ENCODE data around the gene ABCA10.
A peak's percentile ranks its signal among the peaks of the same experiment; 100 is the strongest.

ABCA10 gene

GRCh38 chr17:69236464-69236863, 7.8 kb upstream of the ABCA10 start:
- DNase-seq (ENCODE audit: low spot score in 2 of 2): no peak
- no peak for ATAC-seq
- Mint-ChIP-seq H3K36me3 (no peaks in the 10 kb centered on the region), H3K27ac (no peak overlapping the region), H3K4me1 (no peaks in the 10 kb centered on the region), H3K9me3 (peaks cover 13% of the 10 kb centered on the region), H3K4me3 (no peak overlapping the region)

- Mint-ChIP-seq H3K36me3 (no peaks in the 10 kb centered on the region), H3K4me1 (no peaks in the 10 kb centered on the region), H3K9me3 (peaks cover 23% of the 10 kb centered on the region), H3K27ac (no peak overlapping the region), H3K4me3 (no peak overlapping the region)
- ATAC-seq (peak; percentile 71), DNase-seq (ENCODE audit: low spot score in 2 of 2) (peak; percentile 22 to 73)
Observed at GRCh38 chr17:69235338-69236058, 6.9 kb upstream of the ABCA10 start.

- no peak overlapping the region for H3K27ac Mint-ChIP-seq
Observed at GRCh38 chr17:69232650-69233049, 4.0 kb upstream of the ABCA10 start.

GRCh38 chr17:69231521-69231920, 2.9 kb upstream of the ABCA10 start:
- Mint-ChIP-seq H3K4me3 (no peak overlapping the region), H3K4me1 (no peaks in the 10 kb centered on the region), H3K9me3 (peaks cover 23% of the 10 kb centered on the region), H3K27ac (no peak overlapping the region), H3K36me3 (no peaks in the 10 kb centered on the region)
- DNase-seq (ENCODE audit: low spot score in 2 of 2) (no peak), ATAC-seq (no peak)

More at GRCh38 chr17:69232650-69233049, 4.0 kb upstream of the ABCA10 start:
- no peak for DNase-seq (ENCODE audit: low spot score in 2 of 2)
- no peak for ATAC-seq
- no peaks in the 10 kb centered on the region for H3K36me3 Mint-ChIP-seq
- H3K4me1 Mint-ChIP-seq: no peaks in the 10 kb centered on the region
- H3K4me3 Mint-ChIP-seq: no peak overlapping the region
- peaks cover 23% of the 10 kb centered on the region for H3K9me3 Mint-ChIP-seq

GRCh38 chr17:69230939-69231338, 2.3 kb upstream of the ABCA10 start:
- DNase-seq (ENCODE audit: low spot score in 2 of 2) (no peak), ATAC-seq (no peak)
- Mint-ChIP-seq H3K36me3 (no peaks in the 10 kb centered on the region), H3K9me3 (peaks cover 23% of the 10 kb centered on the region), H3K4me1 (no peaks in the 10 kb centered on the region), H3K4me3 (no peak overlapping the region), H3K27ac (no peak overlapping the region)

- H3K36me3 Mint-ChIP-seq: no peaks in the 10 kb centered on the region
- ATAC-seq (no peak), DNase-seq (ENCODE audit: low spot score in 2 of 2) (no peak)
- peaks cover 20% of the 10 kb centered on the region for H3K9me3 Mint-ChIP-seq
- no peak overlapping the region for H3K4me3 Mint-ChIP-seq
- no peak overlapping the region for H3K27ac Mint-ChIP-seq
- no peaks in the 10 kb centered on the region for H3K4me1 Mint-ChIP-seq
Observed at GRCh38 chr17:69228018-69228417, 606 bp downstream of the ABCA10 start.

- no peak for DNase-seq (ENCODE audit: low spot score in 2 of 2)
- no peak for ATAC-seq
- H3K4me3 Mint-ChIP-seq: no peak overlapping the region
Observed at GRCh38 chr17:69227541-69227940, 1.1 kb downstream of the ABCA10 start.

GRCh38 chr17:69223809-69224208, 4.8 kb downstream of the ABCA10 start:
- Mint-ChIP-seq H3K4me3 (no peak overlapping the region), H3K36me3 (no peaks in the 10 kb centered on the region), H3K9me3 (no peaks in the 10 kb centered on the region), H3K4me1 (no peaks in the 10 kb centered on the region), H3K27ac (no peak overlapping the region)
- DNase-seq (ENCODE audit: low spot score in 2 of 2): no peak
- ATAC-seq: no peak

More at GRCh38 chr17:69227541-69227940, 1.1 kb downstream of the ABCA10 start:
- no peak overlapping the region for H3K27ac Mint-ChIP-seq
- H3K36me3 Mint-ChIP-seq: no peaks in the 10 kb centered on the region
- no peaks in the 10 kb centered on the region for H3K4me1 Mint-ChIP-seq
- peaks cover 18% of the 10 kb centered on the region for H3K9me3 Mint-ChIP-seq

GRCh38 chr17:69222707-69223258, 5.8 kb downstream of the ABCA10 start:
- Mint-ChIP-seq H3K4me3 (no peak overlapping the region), H3K36me3 (no peaks in the 10 kb centered on the region), H3K9me3 (no peaks in the 10 kb centered on the region), H3K4me1 (no peaks in the 10 kb centered on the region), H3K27ac (no peak overlapping the region)
- ATAC-seq (no peak), DNase-seq (ENCODE audit: low spot score in 2 of 2) (no peak)

GRCh38 chr17:69220098-69220497, 8.5 kb downstream of the ABCA10 start:
- Mint-ChIP-seq H3K27ac (no peak overlapping the region), H3K4me1 (no peaks in the 10 kb centered on the region), H3K9me3 (no peaks in the 10 kb centered on the region), H3K4me3 (no peak overlapping the region), H3K36me3 (no peaks in the 10 kb centered on the region)
- DNase-seq (ENCODE audit: low spot score in 2 of 2): no peak
- no peak for ATAC-seq

- Mint-ChIP-seq H3K4me1 (no peaks in the 10 kb centered on the region), H3K27ac (no peak overlapping the region), H3K4me3 (no peak overlapping the region), H3K36me3 (no peaks in the 10 kb centered on the region), H3K9me3 (no peaks in the 10 kb centered on the region)
- DNase-seq (ENCODE audit: low spot score in 2 of 2) (no peak), ATAC-seq (no peak)
Observed at GRCh38 chr17:69218986-69219385, 9.6 kb downstream of the ABCA10 start.

GRCh38 chr17:69213059-69213813, 15.4 kb downstream of the ABCA10 start:
- Mint-ChIP-seq H3K4me1 (no peaks in the 10 kb centered on the region), H3K4me3 (no peak overlapping the region), H3K36me3 (no peaks in the 10 kb centered on the region), H3K27ac (no peak overlapping the region), H3K9me3 (no peaks in the 10 kb centered on the region)
- DNase-seq (ENCODE audit: low spot score in 2 of 2): no peak
- no peak for ATAC-seq

- no peaks in the 10 kb centered on the region for H3K9me3 Mint-ChIP-seq
- no peaks in the 10 kb centered on the region for H3K36me3 Mint-ChIP-seq
- no peaks in the 10 kb centered on the region for H3K4me1 Mint-ChIP-seq
- H3K4me3 Mint-ChIP-seq: no peak overlapping the region
- no peak overlapping the region for H3K27ac Mint-ChIP-seq
- DNase-seq (ENCODE audit: low spot score in 2 of 2): no peak
- ATAC-seq: no peak
Observed at GRCh38 chr17:69208640-69209039, 20.0 kb downstream of the ABCA10 start.

GRCh38 chr17:69207151-69207550, 21.5 kb downstream of the ABCA10 start:
- Mint-ChIP-seq H3K9me3 (no peaks in the 10 kb centered on the region), H3K27ac (no peak overlapping the region), H3K4me1 (no peaks in the 10 kb centered on the region), H3K36me3 (no peaks in the 10 kb centered on the region), H3K4me3 (no peak overlapping the region)
- DNase-seq (ENCODE audit: low spot score in 2 of 2) (no peak), ATAC-seq (no peak)

GRCh38 chr17:69198238-69198637, 30.4 kb downstream of the ABCA10 start:
- ATAC-seq: no peak
- Mint-ChIP-seq H3K4me1 (no peaks in the 10 kb centered on the region), H3K27ac (no peak overlapping the region), H3K36me3 (no peaks in the 10 kb centered on the region), H3K9me3 (no peaks in the 10 kb centered on the region), H3K4me3 (no peak overlapping the region)
- no peak for DNase-seq (ENCODE audit: low spot score in 2 of 2)

Measured in stimulated activated effector memory CD8-positive, alpha-beta T cell treated with anti-CD3 and anti-CD28 coated beads, Interleukin-12 subunit alpha, Interleukin-12 subunit beta, amount 100 ng/mL, for 72 hours (primary cell).